ENCODE data around the gene SLC1A7. TPM values are rescaled to one million over a fixed set of nuclear protein-coding genes. Genes with fewer than 3 reads are reported as not detected.

Gene SLC1A7
- total and polyA plus RNA-seq, 2 of the 13 experiments (the other 11 are each of a cell fraction or from before 2014, with no cell fraction given): 0.04 to 2.0 TPM

- TF ChIP-seq ZBTB3 (CRISPR knock-in tag; IDR thresholded peaks at IDR 0.05; ENCODE audit: borderline replicate concordance, low read depth) (0 out of 2 replicates have a peak, but pooled peaks have one; percentile 77), MNT (IDR thresholded peaks at IDR 0.05) (0 out of 2 replicates have a peak, but pooled peaks have one; percentile 25), FOXA3 (CRISPR knock-in tag; IDR thresholded peaks at IDR 0.05) (peak; percentile 96), RBM22 (optimal IDR thresholded peaks at IDR 0.05; ENCODE audit: low read length) (peak; percentile 29), NR1H2 (CRISPR knock-in tag; IDR thresholded peaks at IDR 0.05; ENCODE audit: borderline replicate concordance, low read depth) (no peak; the same call in 1 of the 2 replicates), SP5 (CRISPR knock-in tag; IDR thresholded peaks at IDR 0.05; ENCODE audit: borderline replicate concordance, low read depth) (peak; percentile 82; the same call in 1 of the 2 replicates), SOX13 (IDR thresholded peaks at IDR 0.05) (peak; percentile 90), SOX13 (CRISPR knock-in tag; conservative IDR thresholded peaks at IDR 0.05 in 1 of 2, IDR thresholded peaks at IDR 0.05 in 1 of 2) (peak in 1 of 2 experiments; percentile 98; a peak in 2 of 4 replicates), SPEN (CRISPR knock-in tag; IDR thresholded peaks at IDR 0.05; ENCODE audit: low read depth) (peak; percentile 99), KLF16 (CRISPR knock-in tag; IDR thresholded peaks at IDR 0.05) (peak in 1 of 2 experiments; percentile 66; a peak in 1 of 4 replicates), SALL1 (CRISPR knock-in tag; IDR thresholded peaks at IDR 0.05) (peak; percentile 100), RARG (CRISPR knock-in tag; IDR thresholded peaks at IDR 0.05; ENCODE audit: low read depth) (0 out of 2 replicates have a peak, but pooled peaks have one; percentile 68), ZBTB38 (CRISPR knock-in tag; IDR thresholded peaks at IDR 0.05) (peak; percentile 73; the same call in 1 of the 2 replicates), MTF2 (CRISPR knock-in tag; IDR thresholded peaks at IDR 0.05; ENCODE audit: borderline replicate concordance) (no peak), EP300 (IDR thresholded peaks at IDR 0.05; ENCODE audit: low read depth in 2 of 2, low read length in 2 of 2) (peak in 1 of 2 experiments; percentile 95), EP300 (CRISPR knock-in tag; IDR thresholded peaks at IDR 0.05; ENCODE audit: borderline replicate concordance) (peak; percentile 93), ZNF761 (CRISPR knock-in tag; conservative IDR thresholded peaks at IDR 0.05) (peak; percentile 68; the same call in 1 of the 2 replicates), NFIB (CRISPR knock-in tag; IDR thresholded peaks at IDR 0.05; ENCODE audit: borderline replicate concordance) (no peak), MTA1 (CRISPR knock-in tag; IDR thresholded peaks at IDR 0.05; ENCODE audit: borderline replicate concordance) (peak; percentile 99), TAF15 (IDR thresholded peaks at IDR 0.05; ENCODE audit: low read depth, low read length, poor library complexity, severe bottlenecking) (no peak), STAT6 (CRISPR knock-in tag; IDR thresholded peaks at IDR 0.05; ENCODE audit: borderline replicate concordance) (peak; percentile 65; the same call in 1 of the 2 replicates), SSRP1 (CRISPR knock-in tag; IDR thresholded peaks at IDR 0.05) (no peak), ONECUT2 (CRISPR knock-in tag; IDR thresholded peaks at IDR 0.05) (no peak), HNF1B (CRISPR knock-in tag; IDR thresholded peaks at IDR 0.05) (peak; percentile 96), PHF5A (CRISPR knock-in tag; IDR thresholded peaks at IDR 0.05; ENCODE audit: low read depth, unreplicated experiment) (peak; percentile 68)
Observed at GRCh38 chr1:53160924-53161378, 18.5 kb upstream of the SLC1A7 start (continued).

All from HepG2 (cell line).